Neural crest cell (in vitro differentiated cells): ENCODE results near the gene DNAJC24. TPM values are rescaled to one million over a fixed set of nuclear protein-coding genes. Genes with fewer than 3 reads are reported as not detected.

Experiments used
- DNase-seq: peaks from one replicate; pipeline ENCODE4 v3.0.0; 2021; ENCODE audit warnings: low read depth, mixed read lengths, low spot score
- H3K27ac Mint-ChIP-seq: one replicate; pipeline ENCODE4 v1.8.0; 2021; ENCODE audit warnings: mild to moderate bottlenecking, mixed read lengths; ENCODE audit not compliant: unreplicated experiment
- H3K27me3 Mint-ChIP-seq: 2 replicates; pipeline ENCODE4 v1.8.0; 2021; ENCODE audit warnings: low read depth, mild to moderate bottlenecking, mixed read lengths
- H3K36me3 Mint-ChIP-seq: 2 replicates; pipeline ENCODE4 v1.8.0; 2021; ENCODE audit warnings: low read depth, mild to moderate bottlenecking, mixed read lengths
- H3K4me1 Mint-ChIP-seq: 2 replicates; pipeline ENCODE4 v1.8.0; 2021; ENCODE audit warnings: mixed read lengths
- H3K4me3 Mint-ChIP-seq: one replicate; pipeline ENCODE4 v1.8.0; 2021; ENCODE audit warnings: mild to moderate bottlenecking, mixed read lengths
- H3K9me3 Mint-ChIP-seq: 2 replicates; pipeline ENCODE4 v1.8.0; 2021; ENCODE audit warnings: mixed read lengths
- CTCF ChIP-seq: fragments of 200-600 bp; sonication (generic); conservative IDR thresholded peaks from 2 replicates; pipeline ENCODE4 v1.5.0; 2021; ENCODE audit warnings: antibody characterized with exemption, mild to moderate bottlenecking
- total RNA-seq: library from RNA; stranded (reverse); gene quantifications from 2 replicates; pipeline ENCODE4 v1.2.1, GENCODE V29; 2021

The DNAJC24 gene
- total RNA-seq, 1 donor from 2014 or later = 24.9 TPM

GRCh38 chr11:31479066-31479465, 109.4 kb downstream of the DNAJC24 start:
- Mint-ChIP-seq H3K4me3 (no peak overlapping the region), H3K27me3 (no peaks in the 10 kb centered on the region), H3K27ac (no peak overlapping the region), H3K36me3 (no peaks in the 10 kb centered on the region), H3K4me1 (peaks cover 11% of the 10 kb centered on the region), H3K9me3 (peaks cover 1% of the 10 kb centered on the region)
- no peak for DNase-seq
- TF ChIP-seq CTCF = no peak

GRCh38 chr11:31480930-31481329, 111.3 kb downstream of the DNAJC24 start:
- Mint-ChIP-seq H3K36me3 (no peaks in the 10 kb centered on the region), H3K27me3 (no peaks in the 10 kb centered on the region), H3K4me1 (peaks cover 11% of the 10 kb centered on the region), H3K27ac (no peak overlapping the region), H3K4me3 (no peak overlapping the region), H3K9me3 (no peaks in the 10 kb centered on the region)
- TF ChIP-seq CTCF = no peak
- DNase-seq = no peak

Other genes with a start within 250 kb of the DNAJC24 start
- gene DCDC1, start 121 bp upstream of the DNAJC24 start, total RNA-seq = 2.3 and 2.6 TPM in 2 replicates
- gene IMMP1L, start 139.8 kb downstream of the DNAJC24 start, total RNA-seq = 54.0 and 64.6 TPM in 2 replicates
- 19.9 and 20.3 TPM in 2 replicates for gene ELP4, start 139.9 kb downstream of the DNAJC24 start, total RNA-seq